K562 (cell line): ENCODE measurements around the gene LOXL4. TPM values are rescaled to one million over a fixed set of nuclear protein-coding genes. Genes with fewer than 3 reads are reported as not detected.

ENCODE experiments used
- ATAC-seq: fragments of 200-7000 bp; cut with Tn5 transposase; 3 replicates; pipeline ENCODE4 v1.9.1; 2020; ENCODE audit warnings: moderate library complexity
- BruUV-seq: library from RNA; stranded (reverse); fragments of 400-500 nt; replicated peaks from 2 replicates; lab custom pipeline; 2021; lab: Mats Ljungman, UMichigan
- CTCF ChIA-PET: fragments of 300-600 bp; formaldehyde crosslinking; extraction: SDS; loops from one replicate; lab custom pipeline; 2021; ENCODE audit warnings: low intra/inter-chr PET ratio; lab: Yijun Ruan, JAX
- POLR2A ChIA-PET: fragments of 300-600, 350-650 bp; sonication (Branson Sonifier 250); formaldehyde crosslinking; extraction: SDS; loops from one replicate; lab custom pipeline; 2021; ENCODE audit warnings: antibody characterized with exemption, inconsistent platforms; lab: Yijun Ruan, JAX
- DNase-seq, 4 experiments: peaks; one replicate each; pipeline versions ENCODE4 v3.0.0 to v3.0.0-alpha.2; 2011 to 2018; ENCODE audit warnings: low spot score in 3 of 4, mixed read lengths in 3 of 4; ENCODE audit errors: extremely low read depth in 1 of 4
- FAIRE-seq: peaks from 2 replicates; lab custom pipeline; 2011; peaks lifted over from hg19 to GRCh38; lab: Jason Lieb, UNC
- H2AFZ ChIP-seq: 2 replicates; pipeline ENCODE4 v1.6.0; 2011; ENCODE audit warnings: low read depth, low read length, control low read depth, inconsistent platforms
- H3K27ac ChIP-seq: fragments of 200-600 bp; 3 replicates; pipeline ENCODE4 v1.8.0; 2011; ENCODE audit warnings: low read depth, mild to moderate bottlenecking, control low read depth, inconsistent platforms, low read length, moderate library complexity, mixed read lengths; ENCODE audit errors: extremely low read depth
- H3K27me3 ChIP-seq, 2 experiments: fragments of 300-600 bp in 1 of 2; 2 replicates in 1 of 2; 3 replicates in 1 of 2; pipeline versions ENCODE4 v1.6.0 to v1.8.0; 2011; ENCODE audit warnings: inconsistent platforms in 2 of 2, low read length in 2 of 2, mild to moderate bottlenecking in 1 of 2, mixed read lengths in 1 of 2, moderate library complexity in 1 of 2; ENCODE audit not compliant: control insufficient read depth in 2 of 2, insufficient read depth in 2 of 2
- H3K36me3 ChIP-seq: fragments of 300-600 bp; 3 replicates; pipeline ENCODE4 v1.8.0; 2011; ENCODE audit warnings: mild to moderate bottlenecking, low read length, inconsistent platforms; ENCODE audit not compliant: control insufficient read depth, insufficient read depth
- H3K4me1 ChIP-seq, 2 experiments: fragments of 200-600 bp in 1 of 2; replicated peaks in 1 of 2; 2 replicates in 1 of 2; 3 replicates in 1 of 2; pipeline versions ENCODE4 v1.5.1 to v1.8.0; 2011; ENCODE audit warnings: inconsistent platforms in 2 of 2, low read length in 2 of 2, mild to moderate bottlenecking in 1 of 2, mixed read lengths in 1 of 2, moderate library complexity in 1 of 2; ENCODE audit not compliant: control insufficient read depth in 2 of 2, insufficient read depth in 2 of 2
- H3K4me2 ChIP-seq: 2 replicates; pipeline ENCODE4 v1.6.1; 2011; ENCODE audit warnings: low read length, control low read depth, inconsistent platforms, mixed read lengths; ENCODE audit not compliant: insufficient read depth
- H3K4me3 ChIP-seq: fragments of 200-600 bp; sonication (generic), shearing (Covaris generic); 2 replicates; pipeline ENCODE4 v1.5.1; 2016; ENCODE audit warnings: control low read depth, inconsistent platforms
- H3K79me2 ChIP-seq: fragments of 200-600 bp; 3 replicates; pipeline ENCODE4 v1.8.0; 2011; ENCODE audit warnings: low read length, inconsistent platforms; ENCODE audit not compliant: control insufficient read depth, insufficient read depth
- H3K9ac ChIP-seq, 2 experiments: 2 replicates each; pipeline versions ENCODE4 v1.6.0 to v1.6.1; 2011; ENCODE audit warnings: low read depth in 2 of 2, low read length in 2 of 2, control low read depth in 1 of 2, inconsistent platforms in 1 of 2, mild to moderate bottlenecking in 1 of 2, mixed read lengths in 1 of 2; ENCODE audit not compliant: insufficient read depth in 1 of 2
- H3K9me1 ChIP-seq: one replicate; pipeline ENCODE4 v1.6.0; 2011; ENCODE audit warnings: inconsistent platforms, mild to moderate bottlenecking, low read length, moderate library complexity; ENCODE audit not compliant: control insufficient read depth, insufficient read depth
- H3K9me3 ChIP-seq: replicated peaks from 2 replicates; pipeline ENCODE4 v1.5.1; 2011; ENCODE audit warnings: low read depth, low read length, inconsistent platforms; ENCODE audit not compliant: control insufficient read depth, insufficient read depth
- H4K20me1 ChIP-seq: replicated peaks from 2 replicates; pipeline ENCODE4 v1.6.1; 2011; ENCODE audit warnings: low read length, inconsistent platforms, mixed read lengths; ENCODE audit not compliant: control insufficient read depth, insufficient read depth
- DLX4 ChIP-seq: fragments of 250-450 bp; sonication (Bioruptor Pico); IDR thresholded peaks from 2 replicates; pipeline ENCODE4 v1.6.1; 2021; ENCODE audit warnings: mild to moderate bottlenecking
- GTF2F1 ChIP-seq: IDR thresholded peaks from 2 replicates; pipeline ENCODE4 v1.6.1; 2011; ENCODE audit warnings: low read depth, low read length, improper control_type of control experiment
- LCOR ChIP-seq: sonication (generic); formaldehyde crosslinking; IDR thresholded peaks from 2 replicates; pipeline ENCODE4 v1.8.0; 2022; ENCODE audit warnings: mild to moderate bottlenecking, missing genetic modification reagents
- MYNN ChIP-seq, 2 experiments: sonication (generic); formaldehyde crosslinking in 1 of 2; IDR thresholded peaks; 2 replicates each; pipeline versions ENCODE4 v1.5.0 to v1.6.1; 2016 to 2020; ENCODE audit warnings: antibody characterized with exemption in 1 of 2, missing genetic modification reagents in 1 of 2
- PHF8 ChIP-seq: fragments of 200-600 bp; sonication (generic); IDR thresholded peaks from 2 replicates; pipeline ENCODE4 v1.6.1; 2012; ENCODE audit warnings: mixed run types, mild to moderate bottlenecking, inconsistent platforms, low read length, moderate library complexity, borderline replicate concordance
- THRAP3 ChIP-seq: fragments of 450-650 bp; IDR thresholded peaks from 2 replicates; pipeline ENCODE4 v1.6.1; 2016; ENCODE audit warnings: mild to moderate bottlenecking, inconsistent platforms, borderline replicate concordance
- ZNF224 ChIP-seq: sonication (generic); formaldehyde crosslinking; IDR thresholded peaks from 2 replicates; pipeline ENCODE4 v1.8.0; 2022; ENCODE audit warnings: mild to moderate bottlenecking, missing genetic modification reagents
- ZNF644 ChIP-seq: fragments of 200-800 bp; sonication (Bioruptor generic); IDR thresholded peaks from 2 replicates; pipeline ENCODE4 v1.6.1; 2016; ENCODE audit warnings: low read depth, missing genetic modification characterization, missing compliant biosample characterization
- ZNF766 ChIP-seq: fragments of 200-800 bp; sonication (Bioruptor generic); conservative IDR thresholded peaks from 2 replicates; pipeline ENCODE4 v1.6.1; 2016; ENCODE audit warnings: missing genetic modification characterization, missing compliant biosample characterization
- WGBS: fragments of 100-300 bp; shearing (Covaris generic); methylation state at CpG from one replicate; pipeline ENCODE4 v1.1.6; 2016; ENCODE audit warnings: low coverage, mixed read lengths; ENCODE audit not compliant: insufficient coverage; ENCODE audit errors: missing lambda C conversion rate; 5-methylcytosine and 5-hydroxymethylcytosine counted together
- in situ Hi-C: fragments of 300-500 bp; cut with MboI; formaldehyde crosslinking; loops from 4 replicates; pipeline ENCODE4 v1.15.0; 2018; ENCODE audit warnings: inconsistent platforms, mixed read lengths
- intact Hi-C: fragments of 100-400 bp; cut with micrococcal nuclease; formaldehyde crosslinking; loops from 2 replicates; pipeline ENCODE4 v1.14.2; 2022
- polyA plus RNA-seq, 8 experiments: library from polyadenylated mRNA; depleted of rRNA in 4 of 8; stranded (reverse) in 5 of 8; unstranded in 3 of 8; fragments of >200 nt; fragmentation: Nextera tagmentation in 2 of 8; fragmentation: Illumina TruSeq in 1 of 8; extraction: Ambion mirVana in 2 of 8; extraction: Trizol in 1 of 8; gene quantifications; 2 replicates each; pipeline versions ENCODE4 v1.2.1 to v1.2.3, GENCODE V29; 2011 to 2014; ENCODE audit warnings: inconsistent platforms in 1 of 8, missing spikeins in 1 of 8
- total RNA-seq, 7 experiments: library from RNA; depleted of rRNA in 6 of 7; stranded (reverse); fragments of >200 nt in 6 of 7; fragmentation: Illumina TruSeq in 2 of 7; extraction: Trizol in 2 of 7; gene quantifications; 2 replicates each; pipeline versions ENCODE4 v1.2.1 to v1.2.3, GENCODE V29; 2011 to 2021; ENCODE audit warnings: low replicate concordance in 1 of 7
- TF ChIP-seq, protein P1 (sequence below), 2 experiments: fragments of 450-650 bp in 1 of 2; sonication (generic) in 1 of 2; formaldehyde crosslinking in 1 of 2; IDR thresholded peaks; 2 replicates each; pipeline versions ENCODE4 v1.7.1 to v1.9.0; 2016 to 2022; ENCODE audit warnings: inconsistent platforms in 1 of 2, mild to moderate bottlenecking in 1 of 2, missing genetic modification reagents in 1 of 2

The LOXL4 gene
- total and polyA plus RNA-seq, 9 of the 15 experiments (the other 6 are each of a cell fraction or from before 2014, with no cell fraction given) = 0.03 to 0.35 (median 0.05) TPM; not detected in 3

DNA sequence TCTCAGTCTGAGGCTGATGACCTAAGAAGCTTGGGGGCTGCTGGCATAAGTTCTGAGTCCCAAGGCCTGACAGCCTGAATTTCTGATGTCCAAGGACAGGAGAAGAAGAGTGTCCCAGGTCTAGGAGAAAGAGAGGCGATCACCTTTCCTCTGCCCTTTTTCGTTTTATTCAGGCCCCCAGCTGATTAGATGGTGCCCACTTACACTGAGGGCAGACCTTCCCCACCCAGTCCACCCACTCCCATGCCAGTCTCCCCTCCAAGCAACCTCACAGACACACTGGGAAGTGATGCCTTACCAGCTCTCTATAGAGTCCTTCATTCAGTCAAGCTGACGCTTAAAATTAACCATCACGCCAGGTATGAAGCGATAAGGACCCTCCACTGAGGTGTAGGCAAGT is 19.3 kb upstream of the LOXL4 start:
- BruUV-seq = no TSS peak
- ChIA-PET POLR2A (interaction anchor here (0.5 to 0.6 kb wide), 2 partner anchors 15 to 107 kb away, joined by 3 read pairs; no protein-coding TSS in a partner anchor), CTCF (no interaction called here)
- no peak overlapping the region for H3K4me3 ChIP-seq
- DNase-seq (no peak), ATAC-seq (no peak), FAIRE-seq (no peak)
- H3K27me3 ChIP-seq = peaks cover 18 to 42% of the 10 kb centered on the region in 2 experiments; a peak in 3 of 5 replicates
- in situ Hi-C loops = no loop called here
- H4K20me1 ChIP-seq = no peaks in the 10 kb centered on the region
- no peak overlapping the region for H3K27ac ChIP-seq
- no peak overlapping the region for H3K4me2 ChIP-seq
- intact Hi-C loops = no loop called here
- no peak overlapping the region for H2AFZ ChIP-seq
- no peaks in the 10 kb centered on the region for H3K79me2 ChIP-seq
- H3K9me1 ChIP-seq = no peaks in the 10 kb centered on the region
- H3K9ac ChIP-seq = no peak overlapping the region
- no peaks in the 10 kb centered on the region for H3K36me3 ChIP-seq
- no peaks in the 10 kb centered on the region for H3K4me1 ChIP-seq
- H3K9me3 ChIP-seq = no peaks in the 10 kb centered on the region
- 2% methylated on average over 5 of the region's 5 CpGs for WGBS
- no peak for TF ChIP-seq THRAP3
- no peak for TF ChIP-seq ZNF644
- TF ChIP-seq PHF8 = no peak
- no peak for TF ChIP-seq ZNF224 (CRISPR knock-in tag)
- TF ChIP-seq, protein P1, sequence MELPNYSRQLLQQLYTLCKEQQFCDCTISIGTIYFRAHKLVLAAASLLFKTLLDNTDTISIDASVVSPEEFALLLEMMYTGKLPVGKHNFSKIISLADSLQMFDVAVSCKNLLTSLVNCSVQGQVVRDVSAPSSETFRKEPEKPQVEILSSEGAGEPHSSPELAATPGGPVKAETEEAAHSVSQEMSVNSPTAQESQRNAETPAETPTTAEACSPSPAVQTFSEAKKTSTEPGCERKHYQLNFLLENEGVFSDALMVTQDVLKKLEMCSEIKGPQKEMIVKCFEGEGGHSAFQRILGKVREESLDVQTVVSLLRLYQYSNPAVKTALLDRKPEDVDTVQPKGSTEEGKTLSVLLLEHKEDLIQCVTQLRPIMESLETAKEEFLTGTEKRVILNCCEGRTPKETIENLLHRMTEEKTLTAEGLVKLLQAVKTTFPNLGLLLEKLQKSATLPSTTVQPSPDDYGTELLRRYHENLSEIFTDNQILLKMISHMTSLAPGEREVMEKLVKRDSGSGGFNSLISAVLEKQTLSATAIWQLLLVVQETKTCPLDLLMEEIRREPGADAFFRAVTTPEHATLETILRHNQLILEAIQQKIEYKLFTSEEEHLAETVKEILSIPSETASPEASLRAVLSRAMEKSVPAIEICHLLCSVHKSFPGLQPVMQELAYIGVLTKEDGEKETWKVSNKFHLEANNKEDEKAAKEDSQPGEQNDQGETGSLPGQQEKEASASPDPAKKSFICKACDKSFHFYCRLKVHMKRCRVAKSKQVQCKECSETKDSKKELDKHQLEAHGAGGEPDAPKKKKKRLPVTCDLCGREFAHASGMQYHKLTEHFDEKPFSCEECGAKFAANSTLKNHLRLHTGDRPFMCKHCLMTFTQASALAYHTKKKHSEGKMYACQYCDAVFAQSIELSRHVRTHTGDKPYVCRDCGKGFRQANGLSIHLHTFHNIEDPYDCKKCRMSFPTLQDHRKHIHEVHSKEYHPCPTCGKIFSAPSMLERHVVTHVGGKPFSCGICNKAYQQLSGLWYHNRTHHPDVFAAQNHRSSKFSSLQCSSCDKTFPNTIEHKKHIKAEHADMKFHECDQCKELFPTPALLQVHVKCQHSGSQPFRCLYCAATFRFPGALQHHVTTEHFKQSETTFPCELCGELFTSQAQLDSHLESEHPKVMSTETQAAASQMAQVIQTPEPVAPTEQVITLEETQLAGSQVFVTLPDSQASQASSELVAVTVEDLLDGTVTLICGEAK (IDR thresholded peaks at IDR 0.05) = no peak
- TF ChIP-seq, protein P1 (CRISPR knock-in tag; IDR thresholded peaks at IDR 0.05) = no peak
- no peak for TF ChIP-seq DLX4 (CRISPR knock-in tag)
- no peak for TF ChIP-seq ZNF766 (CRISPR knock-in tag)
- TF ChIP-seq LCOR (CRISPR knock-in tag) = no peak
- no peak for TF ChIP-seq GTF2F1
- no peak for TF ChIP-seq MYNN (IDR thresholded peaks at IDR 0.05)
- TF ChIP-seq MYNN (CRISPR knock-in tag; IDR thresholded peaks at IDR 0.05) = no peak
- TF ChIP-seq, all 486 proteins: peak for 0
